Right cardiac atrium (tissue), 5 donors: Measurements from ENCODE around the gene TMEM184A. TPM values are rescaled to one million over a fixed set of nuclear protein-coding genes. Genes with fewer than 3 reads are reported as not detected.

Experiments
- ATAC-seq, 2 donors: fragments of 200-7000 bp; cut with Tn5 transposase; one replicate each; pipeline versions ENCODE4 v1.8.0 to v1.9.1; 2020; ENCODE audit warnings: moderate library complexity in 2 of 2, mild to moderate bottlenecking in 1 of 2
- DNase-seq, 3 donors: peaks; one replicate each; pipeline ENCODE4 v3.0.0-alpha.2; 2020
- H3K27ac ChIP-seq: one replicate; pipeline ENCODE4 v1.5.1; 2013; ENCODE audit warnings: mild to moderate bottlenecking, low read length, control low read depth, moderate library complexity
- H3K27me3 ChIP-seq: one replicate; pipeline ENCODE4 v1.6.1; 2013; ENCODE audit not compliant: control insufficient read depth, insufficient read depth
- H3K4me1 ChIP-seq: one replicate; pipeline ENCODE4 v1.6.1; 2013; ENCODE audit warnings: low read length; ENCODE audit not compliant: control insufficient read depth, insufficient read depth
- H3K4me3 ChIP-seq: one replicate; pipeline ENCODE4 v1.5.1; 2013; ENCODE audit warnings: low read length, control low read depth
- H3K9me3 ChIP-seq: one replicate; pipeline ENCODE4 v1.6.1; 2013; ENCODE audit warnings: low read length; ENCODE audit not compliant: control insufficient read depth
- WGBS: extraction: QIAGEN DNeasy Blood & Tissue Kit; methylation state at CpG from one replicate; pipeline ENCODE4 v1.1.7; 2013; 5-methylcytosine and 5-hydroxymethylcytosine counted together
- intact Hi-C, 4 donors: fragments of 100-400 bp; cut with DNase I; formaldehyde crosslinking; loops; one replicate each; pipeline versions ENCODE4 v1.11.0 to v1.14.0; 2022 to 2023
- polyA plus RNA-seq: library from polyadenylated mRNA; stranded (reverse); fragments of 200-250 nt; gene quantifications from one replicate; pipeline ENCODE4 v1.2.3, GENCODE V29; 2013
- total RNA-seq, 4 donors: library from RNA; stranded (reverse); fragmentation: NEBNext Ultra II Directional; extraction: Animal tissue kit (Norgen Biotek cat#: 25700); gene quantifications; one replicate each; pipeline ENCODE4 v1.2.1, GENCODE V29; 2021
- donor health status: healthy with polysubstance abuse.
- donor health status: DM: no; HTN: yes; CAD: no.
- donor health status: DM: no; HTN: no; CAD: no.
- donor health status: DM: no; HTN: yes; CAD: no; lungs with severe emphysema.
- donor health status: DM: yes; HTN: yes; CAD: no.

Gene TMEM184A
- total and polyA plus RNA-seq, 5 donors, result 0.26 to 0.62 (median 0.44) TPM; not detected in 1

DNA sequence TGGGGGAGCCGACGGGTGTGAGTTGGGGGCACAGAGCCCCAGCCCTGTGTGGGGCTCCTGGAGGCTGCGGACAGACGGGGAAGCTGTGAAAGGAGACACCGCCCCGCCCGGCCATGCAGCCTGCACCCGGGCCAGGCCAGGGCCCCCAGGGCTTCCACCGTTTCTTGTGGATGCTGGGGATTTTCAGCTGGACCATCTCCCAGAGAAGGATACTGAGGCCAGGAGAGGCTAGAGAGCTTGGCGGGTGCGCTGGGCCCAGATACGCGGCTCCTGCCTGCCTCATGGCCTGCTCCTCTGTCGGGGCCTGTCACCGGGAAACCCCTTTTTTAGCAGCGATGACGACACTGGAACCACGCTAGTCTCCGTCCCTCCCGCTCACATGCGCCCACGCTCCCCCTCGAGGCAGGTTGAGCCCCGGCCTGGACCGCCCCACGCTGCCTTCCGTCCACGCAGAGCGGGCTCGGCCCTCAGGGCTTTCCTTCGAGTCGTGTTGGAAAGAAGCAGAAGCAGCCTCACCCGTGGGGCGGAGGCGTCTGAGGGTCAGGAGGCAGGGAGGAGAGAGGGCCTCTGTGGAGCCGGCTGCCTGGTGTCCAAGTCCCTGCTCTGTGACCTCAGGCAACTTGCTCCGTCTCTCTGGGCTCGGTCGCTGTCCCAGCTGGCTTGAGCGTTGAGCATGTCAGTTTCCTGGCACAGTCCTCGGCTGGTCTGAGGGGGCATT lies 11.7 kb downstream of the TMEM184A start:
- intact Hi-C loops, result no loop called here
- H3K27ac ChIP-seq, result no peak overlapping the region
- no peak overlapping the region for H3K4me3 ChIP-seq
- ATAC-seq, result no peak
- H3K4me1 ChIP-seq, result no peaks in the 10 kb centered on the region
- H3K27me3 ChIP-seq, result no peaks in the 10 kb centered on the region
- DNase-seq, result peak in 2 of 3 donors; percentile 59 to 68
- no peaks in the 10 kb centered on the region for H3K9me3 ChIP-seq
- WGBS, result 76% methylated on average over 41 of the region's 41 CpGs

DNA sequence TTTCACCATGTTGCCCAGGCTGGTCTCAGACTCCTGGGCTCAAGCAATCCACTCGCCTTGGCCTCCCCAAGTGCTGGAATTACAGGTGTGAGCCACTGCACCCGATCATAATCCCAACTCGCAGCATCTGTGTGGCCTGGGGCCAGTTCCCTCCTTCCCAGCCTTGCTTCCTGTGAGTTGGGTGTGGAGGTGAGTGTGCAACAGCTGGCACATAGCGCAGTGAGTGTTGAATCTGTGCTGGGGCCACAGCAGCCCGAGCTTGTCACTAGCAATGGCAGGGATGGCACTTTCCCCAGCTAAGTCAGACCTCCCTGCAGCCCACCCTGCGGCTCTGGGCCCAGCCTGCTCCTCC lies 12.2 kb downstream of the TMEM184A start:
- intact Hi-C loops, result no loop called here
- Histone ChIP-seq H3K4me3 (no peak overlapping the region), H3K4me1 (no peaks in the 10 kb centered on the region), H3K27ac (no peak overlapping the region), H3K9me3 (no peaks in the 10 kb centered on the region), H3K27me3 (no peaks in the 10 kb centered on the region)
- peak in 1 of 3 donors; percentile 55 for DNase-seq
- ATAC-seq, result no peak
- 93% methylated on average over 6 of the region's 6 CpGs for WGBS

DNA sequence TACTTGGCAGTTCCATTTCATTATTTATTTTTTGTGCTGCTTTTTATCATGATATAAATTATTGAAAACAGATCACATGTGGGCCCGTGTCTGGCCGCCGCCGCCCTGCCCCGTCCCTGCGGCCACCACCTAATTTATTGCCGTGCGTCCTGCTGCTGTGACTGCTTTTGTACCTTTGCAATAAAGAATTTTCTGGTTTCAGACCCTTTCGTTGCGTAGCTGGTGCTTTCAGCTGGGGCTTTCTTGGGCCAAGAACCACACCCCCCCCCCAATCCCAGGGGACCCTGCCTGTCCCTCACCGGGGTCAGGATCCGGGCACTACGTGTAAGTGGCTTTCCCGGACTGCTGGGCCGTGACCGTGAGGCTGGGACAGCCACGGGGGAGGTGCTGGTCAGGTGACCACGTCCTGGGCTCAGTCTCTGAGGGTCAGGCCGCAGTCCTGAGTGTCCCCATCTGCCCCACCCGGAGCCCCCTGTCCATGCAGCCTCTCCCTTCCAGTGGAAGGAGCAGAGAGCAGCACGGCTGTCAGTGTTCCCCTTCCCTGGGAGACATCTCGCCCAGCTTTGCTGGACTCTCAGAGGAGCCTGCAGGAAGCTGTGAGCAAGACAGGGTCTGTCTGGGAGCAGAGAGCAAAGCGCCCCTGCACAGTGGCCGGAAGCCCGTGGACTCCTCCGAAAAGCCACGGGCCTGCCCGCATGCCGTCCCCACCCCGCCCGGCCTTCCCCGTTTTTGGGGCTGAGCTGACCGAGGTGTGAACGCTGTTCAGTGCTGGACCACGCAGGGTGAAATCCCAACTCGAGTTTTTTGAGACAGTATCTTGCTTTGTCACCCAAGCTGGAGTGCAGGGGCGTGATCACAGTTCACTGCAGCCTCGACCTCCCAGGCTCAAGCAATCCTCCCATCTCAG lies 12.9 kb downstream of the TMEM184A start:
- Histone ChIP-seq H3K9me3 (no peaks in the 10 kb centered on the region), H3K27ac (no peak overlapping the region), H3K27me3 (no peaks in the 10 kb centered on the region), H3K4me3 (no peak overlapping the region), H3K4me1 (no peaks in the 10 kb centered on the region)
- no peak for ATAC-seq
- 83% methylated on average over 38 of the region's 38 CpGs for WGBS
- intact Hi-C loops, result no loop called here
- peak in 2 of 3 donors; percentile 61 to 72 for DNase-seq

DNA sequence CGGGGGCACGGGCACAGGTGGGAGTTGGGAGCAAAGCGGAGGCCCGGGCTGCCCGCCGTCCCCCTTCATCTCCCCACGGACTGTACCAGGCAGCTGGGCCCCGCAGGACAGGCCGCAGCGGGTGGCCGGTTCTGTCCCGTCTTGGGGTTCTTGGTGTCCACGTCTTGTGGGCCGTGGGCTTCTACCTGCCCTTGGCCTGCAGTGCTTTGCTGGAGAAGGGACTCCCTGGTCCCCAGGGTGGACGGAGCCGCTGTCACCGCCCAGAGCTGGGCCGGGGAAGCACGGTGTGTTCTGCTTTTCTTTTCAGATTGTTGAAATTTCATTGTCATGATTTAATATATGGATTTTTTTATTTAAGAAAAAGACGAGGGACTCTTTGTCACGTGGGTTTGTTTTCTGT lies 13.7 kb downstream of the TMEM184A start:
- peak in 2 of 3 donors; percentile 39 to 56 for DNase-seq
- H3K27ac ChIP-seq, result no peak overlapping the region
- no peaks in the 10 kb centered on the region for H3K4me1 ChIP-seq

DNA sequence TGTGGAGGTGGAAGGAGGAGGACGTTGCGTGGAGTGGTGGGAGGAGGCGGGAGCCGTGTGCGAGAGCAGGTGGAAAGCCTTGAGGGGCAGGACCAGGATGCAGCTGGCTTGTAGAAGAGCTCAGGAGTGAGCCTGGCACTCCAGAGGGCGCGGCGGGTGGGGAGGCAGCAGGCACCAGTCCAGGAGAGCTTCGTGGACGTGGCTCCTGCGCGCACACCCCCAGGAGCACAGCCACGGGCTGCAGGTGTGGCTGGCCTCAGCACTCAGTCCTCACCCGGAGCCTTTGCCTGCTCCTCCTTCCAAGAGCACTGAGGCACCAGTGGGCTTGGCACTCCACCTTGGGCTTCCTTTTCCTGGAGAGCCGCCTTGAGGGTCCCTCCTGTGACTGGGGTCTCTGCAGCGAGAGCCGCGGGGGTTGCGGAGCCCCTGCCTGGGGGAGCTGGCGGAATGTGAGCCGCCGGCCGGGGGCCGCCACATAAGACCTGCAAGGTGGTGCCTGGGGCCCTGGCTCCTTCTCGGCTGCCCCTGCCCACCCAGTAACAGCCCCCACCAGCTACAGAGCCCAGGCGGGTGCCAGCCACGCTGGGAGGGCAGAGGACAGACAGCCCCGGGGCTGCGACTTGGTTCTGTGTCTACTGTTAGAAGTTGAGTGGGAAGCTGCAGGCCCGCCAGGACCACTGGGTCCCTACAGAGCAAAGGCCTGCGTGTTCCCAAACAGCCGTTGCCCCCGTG lies 14.4 kb downstream of the TMEM184A start:
- peak in 2 of 3 donors; percentile 52 to 53 for DNase-seq
- H3K9me3 ChIP-seq, result no peaks in the 10 kb centered on the region
- 92% methylated on average over 33 of the region's 33 CpGs for WGBS
- no peak for ATAC-seq
- intact Hi-C loops, result no loop called here
- H3K27ac ChIP-seq, result no peak overlapping the region
- H3K27me3 ChIP-seq, result no peaks in the 10 kb centered on the region
- no peak overlapping the region for H3K4me3 ChIP-seq
- peaks cover 3% of the 10 kb centered on the region for H3K4me1 ChIP-seq

More for the DNA sequence above, 13.7 kb downstream of the TMEM184A start:
- Histone ChIP-seq H3K27me3 (no peaks in the 10 kb centered on the region), H3K9me3 (no peaks in the 10 kb centered on the region), H3K4me3 (no peak overlapping the region)
- WGBS, result 92% methylated on average over 21 of the region's 21 CpGs
- no peak for ATAC-seq
- intact Hi-C loops, result no loop called here

DNA sequence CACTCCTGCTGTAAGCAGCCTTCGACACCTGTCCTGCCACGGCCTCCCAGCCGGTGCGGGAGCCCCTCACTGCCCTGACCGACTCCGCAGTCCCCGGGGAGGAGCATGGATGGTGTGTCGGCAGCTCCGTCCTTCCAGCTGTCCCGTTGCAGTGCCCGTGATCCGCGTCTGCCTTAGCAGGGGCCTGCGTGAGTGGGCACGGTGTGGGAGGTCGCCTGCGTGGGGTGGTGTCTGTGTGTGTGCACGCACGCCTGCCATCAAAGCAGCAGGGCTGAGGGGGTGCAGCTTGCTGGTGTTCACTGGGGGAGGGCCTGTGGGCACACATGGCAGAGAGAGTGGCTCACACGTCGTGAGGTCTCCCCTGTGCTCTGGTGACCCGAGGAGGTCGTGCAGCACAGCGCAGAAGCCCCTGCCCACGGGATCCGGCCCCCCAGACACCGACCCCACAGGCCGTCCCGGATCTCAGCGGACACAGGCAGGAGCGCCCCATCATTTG lies 15.2 kb downstream of the TMEM184A start:
- intact Hi-C loops, result no loop called here
- Histone ChIP-seq H3K9me3 (no peaks in the 10 kb centered on the region), H3K4me1 (peaks cover 3% of the 10 kb centered on the region), H3K27ac (no peak overlapping the region), H3K4me3 (no peak overlapping the region), H3K27me3 (no peaks in the 10 kb centered on the region)
- no peak for ATAC-seq
- DNase-seq, result peak in 2 of 3 donors; percentile 47 to 63
- 89% methylated on average over 31 of the region's 31 CpGs for WGBS

DNA sequence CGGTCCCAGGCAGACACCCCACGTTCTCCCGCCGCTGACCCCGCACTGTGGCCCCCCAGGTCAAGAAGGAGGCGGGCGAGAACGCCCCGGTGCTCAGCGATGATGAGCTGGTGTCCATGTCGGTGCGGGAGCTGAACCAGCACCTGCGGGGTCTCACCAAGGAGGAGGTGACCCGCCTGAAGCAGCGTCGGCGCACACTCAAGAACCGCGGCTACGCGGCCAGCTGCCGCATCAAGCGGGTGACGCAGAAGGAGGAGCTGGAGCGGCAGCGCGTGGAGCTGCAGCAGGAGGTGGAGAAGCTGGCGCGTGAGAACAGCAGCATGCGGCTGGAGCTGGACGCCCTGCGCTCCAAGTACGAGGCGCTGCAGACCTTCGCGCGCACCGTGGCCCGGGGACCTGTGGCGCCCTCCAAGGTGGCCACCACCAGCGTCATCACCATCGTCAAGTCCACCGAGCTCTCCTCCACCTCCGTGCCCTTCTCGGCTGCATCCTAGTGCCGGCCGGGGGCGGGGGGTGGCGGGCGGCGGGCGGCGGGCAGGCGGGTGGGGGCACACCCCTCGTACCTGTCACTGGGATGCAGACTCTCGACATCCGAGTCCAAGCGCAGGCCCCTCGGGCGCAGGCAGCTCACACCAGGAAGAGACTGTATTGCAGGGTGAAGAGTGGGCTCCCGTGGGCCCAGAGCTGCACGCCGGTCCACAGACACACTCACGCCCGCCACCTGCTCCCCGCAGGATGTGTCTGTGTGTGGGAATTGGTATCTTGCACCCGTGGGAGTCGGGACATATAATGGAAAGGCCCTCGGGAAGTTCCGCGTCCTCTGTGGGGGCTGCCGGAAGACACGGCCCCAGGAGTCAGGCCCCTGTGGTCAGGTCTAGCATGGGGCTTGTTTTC lies 15.9 kb downstream of the TMEM184A start:
- DNase-seq, result peak; percentile 26 to 65 (median 57)
- no peak overlapping the region for H3K4me3 ChIP-seq
- peaks cover 3% of the 10 kb centered on the region for H3K4me1 ChIP-seq
- ATAC-seq, result no peak
- intact Hi-C loops, result no loop called here
- 94% methylated on average over 73 of the region's 73 CpGs for WGBS
- H3K27ac ChIP-seq, result no peak overlapping the region
- H3K27me3 ChIP-seq, result no peaks in the 10 kb centered on the region
- H3K9me3 ChIP-seq, result no peaks in the 10 kb centered on the region

DNA sequence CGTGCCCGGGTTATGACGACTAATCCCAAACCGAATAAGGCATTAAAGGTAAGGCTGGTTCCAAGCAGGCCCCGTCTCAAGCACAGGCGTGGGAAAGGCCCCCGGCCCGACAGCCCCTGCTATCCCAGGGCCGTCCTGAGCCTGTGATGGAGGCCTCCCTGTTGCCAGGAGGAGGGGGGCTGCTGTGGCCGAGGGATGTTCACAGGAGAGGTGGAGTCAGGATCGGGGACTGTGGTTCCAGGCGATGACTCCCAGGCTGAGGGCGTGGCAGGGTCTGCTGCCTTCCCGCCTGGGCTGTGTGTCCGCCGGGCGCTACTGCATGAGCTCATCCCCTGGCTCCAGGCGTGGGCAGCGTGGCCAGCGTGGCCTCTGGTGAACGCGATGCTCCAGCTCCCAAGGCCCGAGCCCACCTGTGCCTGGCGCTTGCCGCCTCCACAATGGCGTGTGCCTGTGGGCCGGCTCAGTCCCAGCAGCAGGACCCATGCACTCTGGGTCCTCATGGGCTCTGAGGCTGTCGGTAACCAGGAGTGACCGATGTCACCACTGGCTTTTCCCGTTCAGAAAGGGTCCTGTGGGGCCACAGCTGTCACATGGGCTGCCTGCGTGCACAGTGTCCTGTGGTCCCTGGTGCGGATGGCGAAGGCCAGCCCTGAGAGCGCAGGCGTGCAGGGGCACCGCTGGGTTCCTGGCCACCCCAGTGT lies 16.7 kb downstream of the TMEM184A start:
- intact Hi-C loops, result no loop called here

DNA sequence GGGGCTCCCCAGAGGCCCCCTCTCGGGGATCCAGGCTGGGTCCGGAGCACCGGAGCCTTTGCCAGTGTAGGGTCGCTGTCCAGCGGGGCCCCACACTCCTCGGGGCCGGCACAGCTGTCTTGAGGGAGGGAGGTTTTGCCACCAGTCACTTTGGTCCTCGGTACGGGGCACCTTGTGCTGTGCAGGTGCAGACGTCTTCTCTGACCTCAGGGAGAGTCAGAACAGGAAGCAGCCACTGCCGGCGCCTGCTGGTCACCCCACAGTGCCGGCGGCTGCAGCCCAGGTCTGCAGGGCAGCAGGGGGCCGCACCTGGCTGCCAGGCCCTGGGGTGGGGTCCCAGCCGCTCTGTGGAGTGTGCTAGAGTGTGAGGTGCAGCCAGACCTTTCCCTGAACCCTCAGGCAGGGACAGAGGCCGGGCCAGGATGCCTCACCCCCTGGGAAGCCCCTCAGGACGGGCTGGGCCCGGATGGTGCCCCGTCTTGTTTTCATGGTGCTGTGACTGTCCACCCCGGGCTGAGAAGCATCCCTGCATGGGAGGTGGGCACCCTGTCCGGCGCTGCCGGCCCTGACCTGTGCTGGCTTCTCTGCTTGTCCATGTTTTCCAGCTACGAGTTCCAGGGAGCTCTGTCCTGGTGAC lies 17.3 kb downstream of the TMEM184A start:
- Histone ChIP-seq H3K27ac (peak overlapping the region; percentile 98), H3K4me3 (peak overlapping the region; percentile 17), H3K4me1 (peaks cover 7% of the 10 kb centered on the region), H3K27me3 (no peaks in the 10 kb centered on the region), H3K9me3 (no peaks in the 10 kb centered on the region)
- DNase-seq (peak; percentile 34 to 74 (median 60)), ATAC-seq (no peak)
- intact Hi-C loops, result no loop called here
- 53% methylated on average over 25 of the region's 25 CpGs for WGBS

More for the DNA sequence above, 16.7 kb downstream of the TMEM184A start:
- no peak for ATAC-seq
- peak overlapping the region; percentile 98 for H3K27ac ChIP-seq
- no peaks in the 10 kb centered on the region for H3K27me3 ChIP-seq
- peak; percentile 35 to 76 (median 71) for DNase-seq
- no peaks in the 10 kb centered on the region for H3K9me3 ChIP-seq
- peaks cover 3% of the 10 kb centered on the region for H3K4me1 ChIP-seq
- no peak overlapping the region for H3K4me3 ChIP-seq
- 78% methylated on average over 36 of the region's 36 CpGs for WGBS
